Panc1 (cell line): ENCODE data around the gene SLC29A2. TPM values are rescaled to one million over a fixed set of nuclear protein-coding genes. Genes with fewer than 3 reads are reported as not detected.

Experiments used
- ATAC-seq: fragments of 200-7000 bp; cut with Tn5 transposase; 2 replicates; pipeline ENCODE4 v1.9.1; 2020; ENCODE audit warnings: mild to moderate bottlenecking, moderate library complexity
- BruUV-seq: library from RNA; stranded (reverse); fragments of 400-500 nt; replicated peaks from 2 replicates; lab custom pipeline; 2021; lab: Mats Ljungman, UMichigan
- CTCF ChIA-PET: fragments of 300-600 bp; sonication (Branson Sonifier 250); formaldehyde crosslinking; loops from one replicate; lab custom pipeline; 2022; ENCODE audit warnings: antibody characterized with exemption; lab: Charles Lee
- POLR2A ChIA-PET: fragments of 300-600 bp; sonication (Branson Sonifier 250); formaldehyde crosslinking; loops from one replicate; lab custom pipeline; 2022; ENCODE audit warnings: antibody characterized with exemption; lab: Charles Lee
- DNase-seq: peaks from one replicate; pipeline ENCODE4 v3.0.0-alpha.2; 2010; ENCODE audit warnings: low read depth, low spot score
- H3K27ac ChIP-seq: 2 replicates; pipeline ENCODE4 v1.5.1; 2011; ENCODE audit warnings: mild to moderate bottlenecking, low read length, inconsistent platforms
- H3K27me3 ChIP-seq: fragments of 200-500 bp; sonication (Bioruptor generic); 2 replicates; pipeline ENCODE4 v1.6.0; 2014; ENCODE audit warnings: low read length, inconsistent platforms; ENCODE audit not compliant: control insufficient read depth, insufficient read depth
- H3K36me3 ChIP-seq: fragments of 200-500 bp; sonication (Bioruptor generic); 2 replicates; pipeline ENCODE4 v1.5.1; 2014; ENCODE audit warnings: inconsistent platforms, mild to moderate bottlenecking, low read length, moderate library complexity; ENCODE audit not compliant: control insufficient read depth, insufficient read depth
- H3K4me1 ChIP-seq: 2 replicates; pipeline ENCODE4 v1.5.1; 2011; ENCODE audit warnings: inconsistent platforms, mild to moderate bottlenecking, low read length, moderate library complexity; ENCODE audit not compliant: control insufficient read depth, insufficient read depth
- H3K4me3 ChIP-seq, 2 experiments: 2 replicates each; pipeline ENCODE4 v1.5.1; 2011 to 2012; ENCODE audit warnings: low read depth in 2 of 2, low read length in 2 of 2, mild to moderate bottlenecking in 2 of 2, inconsistent platforms in 1 of 2, moderate library complexity in 1 of 2
- H3K9me3 ChIP-seq: fragments of 200-500 bp; sonication (Bioruptor generic); 2 replicates; pipeline ENCODE4 v1.5.1; 2014; ENCODE audit warnings: low read depth, mild to moderate bottlenecking, inconsistent platforms, low read length, moderate library complexity; ENCODE audit not compliant: control insufficient read depth, insufficient read depth
- CTCF ChIP-seq: fragments of 450-650 bp; IDR thresholded peaks from 2 replicates; pipeline ENCODE4 v1.5.1; 2017; ENCODE audit warnings: mild to moderate bottlenecking
- POLR2AphosphoS5 ChIP-seq: IDR thresholded peaks from 2 replicates; pipeline ENCODE4 v1.6.1; 2012; ENCODE audit warnings: mild to moderate bottlenecking, low read depth, low read length, moderate library complexity
- REST ChIP-seq, 2 experiments: IDR thresholded peaks; 2 replicates each; pipeline ENCODE4 v1.6.1; 2011 to 2012; ENCODE audit warnings: low read depth in 2 of 2, control low read depth in 1 of 2, low read length in 1 of 2, mild to moderate bottlenecking in 1 of 2, moderate library complexity in 1 of 2; ENCODE audit not compliant: insufficient read depth in 1 of 2
- SIN3A ChIP-seq: IDR thresholded peaks from 2 replicates; pipeline ENCODE4 v1.6.1; 2012; ENCODE audit warnings: low read depth, mild to moderate bottlenecking, low read length, moderate library complexity, borderline replicate concordance; ENCODE audit not compliant: insufficient read depth
- TCF7L2 ChIP-seq: IDR thresholded peaks from 2 replicates; pipeline ENCODE4 v1.6.1; 2011; ENCODE audit warnings: mild to moderate bottlenecking, low read depth, low read length, inconsistent platforms
- in situ Hi-C: cut with HindIII; loops from 2 replicates; pipeline ENCODE4 v1.10.0; 2016; ENCODE audit warnings: low sequenced_read_pairs, low pct_unique_long_range_greater_than_20kb
- intact Hi-C: fragments of 100-400 bp; cut with micrococcal nuclease; formaldehyde crosslinking; loops from one replicate; pipeline ENCODE4 v1.10.0; 2022; ENCODE audit not compliant: unreplicated experiment
- total RNA-seq: library from RNA; stranded (reverse); gene quantifications from one replicate; pipeline ENCODE4 v1.2.1, GENCODE V29; 2021; ENCODE audit not compliant: unreplicated experiment

SLC29A2 gene
- total RNA-seq, 1 experiment from 2014 or later = 28.3 TPM

- POLR2A ChIA-PET = interaction anchor here (1.0 to 1.3 kb wide), 2 partner anchors 9 to 23 kb away, joined by 4 to 5 read pairs; partner anchors contain the start of gene BRMS1
These were observed 35.9 kb downstream of the SLC29A2 start for GRCh38 chr11:66335531-66336233.

More at GRCh38 chr11:66335531-66336233, 35.9 kb downstream of the SLC29A2 start:
- Histone ChIP-seq H3K27me3 (no peaks in the 10 kb centered on the region), H3K36me3 (peaks cover 3% of the 10 kb centered on the region; the same call in 1 of the 2 replicates), H3K4me3 (peak overlapping the region; percentile 66 to 87), H3K4me1 (peaks cover 41% of the 10 kb centered on the region), H3K27ac (peak overlapping the region; percentile 89), H3K9me3 (no peaks in the 10 kb centered on the region)
- intact Hi-C loops = no loop called here
- no peak for DNase-seq
- ATAC-seq = peak; percentile 36
- CTCF ChIA-PET = interaction anchor here (0.6 to 2.1 kb wide), 4 partner anchors 22 to 138 kb away, joined by 3 to 17 read pairs (median 6); no protein-coding TSS in a partner anchor
- no peak for TF ChIP-seq POLR2AphosphoS5
- TF ChIP-seq REST (IDR thresholded peaks at IDR 0.05; ENCODE audit: insufficient read depth in 1 of 2, low read depth in 2 of 2, low read length in 1 of 2) = no peak
- no peak for TF ChIP-seq CTCF
- no peak for TF ChIP-seq SIN3A
- no peak for TF ChIP-seq TCF7L2
- in situ Hi-C loops = no loop called here
- no TSS peak for BruUV-seq
